Transverse colon (tissue), 4 donors: Measurements from ENCODE around the gene DDX3X. TPM values are rescaled to one million over a fixed set of nuclear protein-coding genes. Genes with fewer than 3 reads are reported as not detected.
"Not testable (repeated sequence)": the region's sequence is repeated elsewhere in the genome, so short reads cannot be mapped to it uniquely, and the experiment has no call there.

ENCODE experiments used
- DNase-seq: peaks from one replicate; pipeline ENCODE4 v3.0.0-alpha.2; 2019
- H3K27ac ChIP-seq, 4 donors: fragments of 200-600 bp; sonication (generic); 2 replicates each; pipeline ENCODE4 v1.5.1; 2016 to 2018; ENCODE audit warnings: inconsistent platforms in 4 of 4
- H3K27me3 ChIP-seq: fragments of 200-600 bp; sonication (generic); 2 replicates; pipeline ENCODE4 v1.5.1; 2017; ENCODE audit warnings: inconsistent platforms
- H3K36me3 ChIP-seq, 4 donors: fragments of 200-600 bp; sonication (generic); 2 replicates each; pipeline ENCODE4 v1.5.1; 2017 to 2019; ENCODE audit warnings: inconsistent platforms in 4 of 4
- H3K4me1 ChIP-seq, 4 donors: fragments of 200-600 bp; sonication (generic); 2 replicates each; pipeline ENCODE4 v1.5.1; 2017 to 2020; ENCODE audit warnings: inconsistent platforms in 4 of 4
- H3K4me3 ChIP-seq, 4 donors: fragments of 200-600 bp; sonication (generic); 1 replicate in 1 of 4; 2 replicates in 3 of 4; pipeline versions ENCODE4 v1.5.1 to v1.6.1; 2017 to 2019; ENCODE audit warnings: inconsistent platforms in 4 of 4
- H3K9me3 ChIP-seq, 2 donors: fragments of 200-600 bp; sonication (generic); 2 replicates each; pipeline ENCODE4 v1.5.1; 2017 to 2019; ENCODE audit warnings: inconsistent platforms in 2 of 2
- EP300 ChIP-seq: sonication (generic); formaldehyde crosslinking; IDR thresholded peaks from one replicate; pipeline ENCODE4 v1.6.1; 2017; ENCODE audit warnings: antibody characterized with exemption, low read depth
- POLR2A ChIP-seq: fragments of 450-650 bp; IDR thresholded peaks from one replicate; pipeline ENCODE4 v1.6.1; 2016; ENCODE audit warnings: antibody characterized with exemption, mild to moderate bottlenecking, moderate library complexity
- POLR2AphosphoS5 ChIP-seq, 3 donors: sonication (generic); formaldehyde crosslinking; IDR thresholded peaks; one replicate each; pipeline ENCODE4 v1.6.1; 2016; ENCODE audit warnings: antibody characterized with exemption in 3 of 3
- WGBS, 2 donors: methylation state at CpG; one replicate each; pipeline ENCODE4 v1.1.5; 2018; ENCODE audit warnings: low coverage in 1 of 2; 5-methylcytosine and 5-hydroxymethylcytosine counted together
- in situ Hi-C, 4 donors: fragments of 200-750 bp; cut with MboI; loops; one replicate each; pipeline versions ENCODE4 v1.15.0 to v1.15.1; 2017; ENCODE audit warnings: low sequenced_read_pairs in 3 of 4, low pct_ligation_motif_present in 1 of 4, low pct_unique_long_range_greater_than_20kb in 1 of 4
- intact Hi-C: fragments of 100-400 bp; cut with DNase I; formaldehyde crosslinking; loops from one replicate; pipeline ENCODE4 v1.15.1; 2023; ENCODE audit warnings: low total_unique reads
- total RNA-seq, 4 donors: library from RNA; depleted of rRNA; stranded (reverse); fragments of >200 nt; gene quantifications; one replicate each; pipeline ENCODE4 v1.1.0, GENCODE V29; 2016
- TF ChIP-seq, protein P1 (sequence below), 5 experiments: fragments of 200-600 bp in 3 of 5; fragments of 450-650 bp in 2 of 5; sonication (generic) in 3 of 5; IDR thresholded peaks; 1 replicate in 2 of 5; 2 replicates in 3 of 5; pipeline ENCODE4 v1.5.1; 2016 to 2017; ENCODE audit warnings: antibody characterized with exemption in 5 of 5, inconsistent platforms in 3 of 5, mild to moderate bottlenecking in 2 of 5, moderate library complexity in 1 of 5

Gene DDX3X
- total RNA-seq, 4 donors from 2014 or later: 133 to 242 (median 165) TPM

DNA sequence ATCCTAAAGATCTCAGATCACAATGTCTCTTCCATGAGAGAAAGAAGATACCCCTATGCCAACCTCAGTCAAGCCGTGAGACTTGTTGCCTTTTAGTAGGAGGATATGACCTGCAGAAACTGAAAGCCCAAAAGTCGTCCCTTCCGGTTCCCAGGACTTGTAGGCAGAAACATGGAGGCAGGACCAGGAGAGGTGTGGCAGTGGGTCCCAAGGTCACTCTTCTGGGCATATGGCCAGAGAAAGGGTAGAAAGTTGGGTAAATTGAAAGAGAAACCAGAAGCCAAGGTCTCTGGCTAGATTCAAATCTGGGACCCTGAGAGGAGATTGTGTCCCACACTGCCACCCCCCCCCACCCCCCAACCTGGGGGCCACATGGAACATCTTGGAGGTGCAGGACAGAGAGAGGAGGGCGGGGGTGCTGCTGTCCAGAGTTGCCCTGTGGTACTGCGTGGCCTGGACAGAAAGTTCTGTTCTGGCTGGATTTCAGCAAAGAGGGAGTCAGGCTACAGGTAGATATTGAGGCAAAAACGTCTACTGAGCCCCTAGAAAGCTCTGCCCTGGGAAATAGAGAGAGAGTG is 55.4 kb downstream of the DDX3X start:
- H3K27me3 ChIP-seq: no peaks in the 10 kb centered on the region
- H3K9me3 ChIP-seq: no peaks in the 10 kb centered on the region
- peak overlapping the region; percentile 35 to 69 (median 57) for H3K27ac ChIP-seq
- in situ Hi-C loops (no loop called here), intact Hi-C loops (no loop called here)
- TF ChIP-seq EP300 (no peak), POLR2A (peak; percentile 10), POLR2AphosphoS5 (IDR thresholded peaks at IDR 0.05) (peak in 2 of 3 donors; percentile 35 to 46)
- TF ChIP-seq, protein P1, sequence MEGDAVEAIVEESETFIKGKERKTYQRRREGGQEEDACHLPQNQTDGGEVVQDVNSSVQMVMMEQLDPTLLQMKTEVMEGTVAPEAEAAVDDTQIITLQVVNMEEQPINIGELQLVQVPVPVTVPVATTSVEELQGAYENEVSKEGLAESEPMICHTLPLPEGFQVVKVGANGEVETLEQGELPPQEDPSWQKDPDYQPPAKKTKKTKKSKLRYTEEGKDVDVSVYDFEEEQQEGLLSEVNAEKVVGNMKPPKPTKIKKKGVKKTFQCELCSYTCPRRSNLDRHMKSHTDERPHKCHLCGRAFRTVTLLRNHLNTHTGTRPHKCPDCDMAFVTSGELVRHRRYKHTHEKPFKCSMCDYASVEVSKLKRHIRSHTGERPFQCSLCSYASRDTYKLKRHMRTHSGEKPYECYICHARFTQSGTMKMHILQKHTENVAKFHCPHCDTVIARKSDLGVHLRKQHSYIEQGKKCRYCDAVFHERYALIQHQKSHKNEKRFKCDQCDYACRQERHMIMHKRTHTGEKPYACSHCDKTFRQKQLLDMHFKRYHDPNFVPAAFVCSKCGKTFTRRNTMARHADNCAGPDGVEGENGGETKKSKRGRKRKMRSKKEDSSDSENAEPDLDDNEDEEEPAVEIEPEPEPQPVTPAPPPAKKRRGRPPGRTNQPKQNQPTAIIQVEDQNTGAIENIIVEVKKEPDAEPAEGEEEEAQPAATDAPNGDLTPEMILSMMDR (IDR thresholded peaks at IDR 0.05): no peak
- H3K36me3 ChIP-seq: no peaks in the 10 kb centered on the region
- peak; percentile 81 for DNase-seq
- WGBS, 2 donors: 52% methylated on average over 6 of the region's 6 CpGs; no CpG with 5 or more reads in 1 of the 2 donors
- peaks cover 0 to 6% (median 0%) of the 10 kb centered on the region in 4 donors for H3K4me1 ChIP-seq
- H3K4me3 ChIP-seq: no peak overlapping the region

DNA sequence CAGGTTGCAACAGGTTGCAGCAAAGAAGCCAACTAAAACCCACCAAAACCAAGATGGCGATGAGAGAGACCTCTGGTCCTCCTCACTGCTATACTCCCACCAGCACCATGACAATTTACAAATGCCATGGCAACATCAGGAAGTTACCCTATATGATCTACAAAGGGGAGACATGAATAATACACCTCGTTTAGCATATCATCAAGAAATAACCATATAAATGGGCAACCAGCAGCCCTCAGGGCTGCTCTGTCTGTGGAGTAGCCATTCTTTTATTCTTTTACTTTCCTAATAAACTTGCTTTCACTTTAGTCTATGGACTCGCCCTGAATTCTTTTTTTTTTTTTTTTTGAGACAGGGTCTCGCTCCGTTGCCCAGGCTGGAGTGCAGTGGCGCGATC is 56.6 kb downstream of the DDX3X start:
- H3K4me1 ChIP-seq, H3K27me3 ChIP-seq, DNase-seq, H3K9me3 ChIP-seq, H3K4me3 ChIP-seq, in situ Hi-C loops, H3K36me3 ChIP-seq, intact Hi-C loops: not testable (repeated sequence)
- 58 to 62% methylated on average over 2 to 5 of the region's 7 CpGs for WGBS, 2 donors
- H3K27ac ChIP-seq: peak overlapping the region in 1 of 4 donors; percentile 77

DNA sequence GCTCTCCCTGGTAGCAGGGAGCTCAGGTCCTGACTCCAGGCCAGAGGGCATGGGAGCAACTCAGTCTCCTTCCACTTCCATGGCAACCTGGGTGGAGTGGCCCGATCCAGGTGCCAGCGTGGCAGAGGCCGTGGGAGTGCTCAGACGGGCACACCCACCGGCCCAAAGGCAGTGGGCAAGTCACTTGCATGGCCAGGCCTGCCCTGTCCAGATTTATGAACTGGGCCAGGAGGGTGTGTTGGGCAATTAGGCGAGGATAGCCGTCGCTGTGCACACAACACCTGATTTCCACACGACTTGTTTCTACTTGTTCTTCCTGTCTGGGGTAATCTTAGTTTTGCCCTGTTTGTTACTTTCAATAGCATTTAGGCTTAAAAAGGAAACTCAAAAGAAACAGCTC is 57.6 kb downstream of the DDX3X start:
- H3K27me3 ChIP-seq: no peaks in the 10 kb centered on the region
- WGBS, 2 donors: 48 to 100% methylated on average over 1 to 9 of the region's 9 CpGs
- intact Hi-C loops: no loop called here

DNA sequence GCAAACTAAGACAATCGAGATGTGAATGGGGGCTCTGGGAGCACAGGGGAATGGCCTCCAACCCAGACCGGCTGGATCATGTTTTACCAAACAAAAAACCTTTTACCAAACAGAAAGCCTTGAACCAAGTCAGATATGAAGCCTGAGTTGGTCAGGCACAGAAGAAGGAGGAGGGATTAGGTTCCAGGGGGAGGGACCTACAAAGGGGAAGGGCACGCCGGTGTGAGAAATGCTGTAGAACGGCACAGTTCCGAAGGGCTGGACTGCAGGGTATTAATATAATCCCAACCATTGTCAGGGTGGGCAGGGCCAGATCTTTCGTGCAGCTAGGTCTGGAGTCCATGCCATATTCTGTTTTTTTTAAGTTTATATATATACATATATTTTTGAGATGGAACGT is 60.3 kb downstream of the DDX3X start:
- no peak overlapping the region for H3K4me3 ChIP-seq
- no peak for TF ChIP-seq EP300
- no peak for TF ChIP-seq POLR2A
- no peak for TF ChIP-seq POLR2AphosphoS5 (IDR thresholded peaks at IDR 0.05)
- TF ChIP-seq, protein P1 (IDR thresholded peaks at IDR 0.05): no peak
- intact Hi-C loops: no loop called here
- WGBS, 2 donors: 83% methylated on average over 8 of the region's 8 CpGs; no CpG with 5 or more reads in 1 of the 2 donors
- H3K27ac ChIP-seq: no peak overlapping the region
- H3K36me3 ChIP-seq: no peaks in the 10 kb centered on the region
- no peaks in the 10 kb centered on the region for H3K27me3 ChIP-seq
- in situ Hi-C loops: no loop called here
- H3K4me1 ChIP-seq: peaks cover 0 to 6% (median 0%) of the 10 kb centered on the region in 4 donors
- H3K9me3 ChIP-seq: no peaks in the 10 kb centered on the region
- DNase-seq: no peak

More for the DNA sequence above, 57.6 kb downstream of the DDX3X start:
- no peak overlapping the region for H3K4me3 ChIP-seq
- peaks cover 0 to 6% (median 0%) of the 10 kb centered on the region in 4 donors for H3K4me1 ChIP-seq
- TF ChIP-seq EP300: no peak
- TF ChIP-seq, protein P1 (IDR thresholded peaks at IDR 0.05): no peak
- peak in 2 of 3 donors; percentile 27 to 66 for TF ChIP-seq POLR2AphosphoS5 (IDR thresholded peaks at IDR 0.05)
- peak; percentile 34 for TF ChIP-seq POLR2A
- H3K27ac ChIP-seq: peak overlapping the region; percentile 60 to 85 (median 78)
- no peaks in the 10 kb centered on the region for H3K36me3 ChIP-seq
- no peaks in the 10 kb centered on the region for H3K9me3 ChIP-seq
- DNase-seq: peak; percentile 76
- in situ Hi-C loops: no loop called here

DNA sequence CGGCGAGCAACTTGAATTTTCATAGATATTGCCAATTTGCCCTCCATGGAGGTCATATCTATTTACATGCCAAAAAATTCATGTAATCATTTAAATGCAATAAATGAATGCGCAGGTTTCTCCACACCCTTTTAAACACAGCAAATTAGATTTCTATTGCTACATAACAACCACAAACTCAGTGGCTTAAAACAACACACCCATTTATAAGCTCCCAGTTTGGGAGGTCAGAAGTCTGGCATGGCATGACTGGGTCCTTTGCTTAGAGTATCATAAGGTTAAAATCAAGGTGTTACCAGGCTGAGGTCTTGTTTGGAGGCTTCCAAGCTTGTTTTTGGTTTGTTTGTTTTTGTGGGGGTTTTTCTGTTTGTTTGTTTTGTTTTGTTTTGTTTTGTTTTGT is 63.3 kb downstream of the DDX3X start:
- TF ChIP-seq POLR2AphosphoS5 (IDR thresholded peaks at IDR 0.05) (no peak), EP300 (no peak), POLR2A (no peak)
- TF ChIP-seq, protein P1 (IDR thresholded peaks at IDR 0.05): no peak
- intact Hi-C loops: no loop called here
- Histone ChIP-seq H3K4me1 (no peaks in the 10 kb centered on the region), H3K36me3 (no peaks in the 10 kb centered on the region), H3K9me3 (no peaks in the 10 kb centered on the region), H3K27me3 (no peaks in the 10 kb centered on the region), H3K4me3 (no peak overlapping the region), H3K27ac (no peak overlapping the region)
- in situ Hi-C loops: no loop called here
- WGBS, 2 donors: 90% methylated on average over 3 of the region's 3 CpGs; no CpG with 5 or more reads in 1 of the 2 donors
- no peak for DNase-seq
